Liver (tissue), 9 donors: ENCODE results near the gene KRTAP10-8. TPM values are rescaled to one million over a fixed set of nuclear protein-coding genes. Genes with fewer than 3 reads are reported as not detected.

Source experiments
- DNase-seq: peaks from one replicate; pipeline ENCODE4 v3.0.0-alpha.2; 2017; ENCODE audit warnings: low spot score
- H3K27ac ChIP-seq, 2 donors: one replicate each; pipeline ENCODE4 v1.7.0; 2013; ENCODE audit warnings: inconsistent platforms in 2 of 2, low read length in 2 of 2, control low read depth in 1 of 2, low read depth in 1 of 2, mild to moderate bottlenecking in 1 of 2
- H3K27me3 ChIP-seq, 4 donors: one replicate each; pipeline versions ENCODE4 v1.6.1 to v1.7.0; 2013; ENCODE audit warnings: low read length in 3 of 4, inconsistent platforms in 1 of 4, mild to moderate bottlenecking in 1 of 4, moderate library complexity in 1 of 4; ENCODE audit not compliant: control insufficient read depth in 4 of 4, insufficient read depth in 4 of 4
- H3K36me3 ChIP-seq, 4 donors: one replicate each; pipeline versions ENCODE4 v1.6.1 to v1.7.0; 2013; ENCODE audit warnings: low read length in 3 of 4, mild to moderate bottlenecking in 3 of 4, low read depth in 1 of 4, moderate library complexity in 1 of 4; ENCODE audit not compliant: control insufficient read depth in 4 of 4, insufficient read depth in 3 of 4
- H3K4me1 ChIP-seq, 4 donors: one replicate each; pipeline versions ENCODE4 v1.6.1 to v1.7.0; 2013; ENCODE audit warnings: low read length in 3 of 4, mild to moderate bottlenecking in 3 of 4, moderate library complexity in 1 of 4; ENCODE audit not compliant: control insufficient read depth in 4 of 4, insufficient read depth in 4 of 4
- H3K4me3 ChIP-seq, 3 donors: one replicate each; pipeline versions ENCODE4 v1.6.1 to v1.7.0; 2013; ENCODE audit warnings: low read length in 3 of 3, control low read depth in 1 of 3, low read depth in 1 of 3, mild to moderate bottlenecking in 1 of 3
- H3K9ac ChIP-seq, 2 donors: one replicate each; pipeline ENCODE4 v1.7.0; 2013; ENCODE audit warnings: low read length in 2 of 2, mild to moderate bottlenecking in 2 of 2, moderate library complexity in 2 of 2, control low read depth in 1 of 2, low read depth in 1 of 2
- H3K9me3 ChIP-seq, 4 donors: one replicate each; pipeline versions ENCODE4 v1.6.1 to v1.7.0; 2013; ENCODE audit warnings: low read length in 3 of 4; ENCODE audit not compliant: control insufficient read depth in 4 of 4
- GABPA ChIP-seq, 2 donors: IDR thresholded peaks in 1 of 2; conservative IDR thresholded peaks in 1 of 2; 2 replicates each; pipeline ENCODE4 v1.6.1; 2016; ENCODE audit warnings: antibody characterized with exemption in 2 of 2, mild to moderate bottlenecking in 1 of 2, moderate library complexity in 1 of 2
- HNF4A ChIP-seq, 2 donors: conservative IDR thresholded peaks; 2 replicates each; pipeline ENCODE4 v1.6.1; 2016; ENCODE audit warnings: antibody characterized with exemption in 2 of 2, mild to moderate bottlenecking in 2 of 2
- HNF4G ChIP-seq: IDR thresholded peaks from 2 replicates; pipeline ENCODE4 v1.6.1; 2016; ENCODE audit warnings: antibody characterized with exemption
- JUND ChIP-seq, 2 donors: IDR thresholded peaks; 2 replicates each; pipeline ENCODE4 v1.6.1; 2016; ENCODE audit warnings: antibody characterized with exemption in 2 of 2
- NR2F2 ChIP-seq: IDR thresholded peaks from 2 replicates; pipeline ENCODE4 v1.6.1; 2016; ENCODE audit warnings: antibody characterized with exemption
- RAD21 ChIP-seq, 2 donors: IDR thresholded peaks; 2 replicates each; pipeline ENCODE4 v1.6.1; 2016; ENCODE audit warnings: antibody characterized with exemption in 2 of 2, mild to moderate bottlenecking in 2 of 2
- RXRA ChIP-seq, 2 donors: IDR thresholded peaks; 2 replicates each; pipeline ENCODE4 v1.6.1; 2017 to 2018; ENCODE audit warnings: antibody characterized with exemption in 2 of 2, mild to moderate bottlenecking in 1 of 2
- SP1 ChIP-seq: IDR thresholded peaks from 2 replicates; pipeline ENCODE4 v1.6.1; 2018; ENCODE audit warnings: antibody characterized with exemption, mild to moderate bottlenecking
- WGBS: extraction: QIAGEN DNeasy Blood & Tissue Kit; methylation state at CpG from one replicate; pipeline ENCODE4 v1.1.7; 2013; 5-methylcytosine and 5-hydroxymethylcytosine counted together
- polyA plus RNA-seq, 2 donors: library from polyadenylated mRNA; stranded (reverse) in 1 of 2; unstranded in 1 of 2; fragments of 200-250 nt in 1 of 2; fragments of >200 nt in 1 of 2; fragmentation: Nextera tagmentation in 1 of 2; extraction: Ambion mirVana in 1 of 2; gene quantifications; one replicate each; pipeline versions ENCODE4 v1.2.1 to v1.2.3, GENCODE V29; 2013 to 2015
- total RNA-seq, 2 donors: library from RNA; depleted of rRNA; stranded (reverse); fragments of >200 nt; gene quantifications; one replicate each; pipeline ENCODE4 v1.2.3, GENCODE V29; 2014
- TF ChIP-seq, protein P1 (sequence below): fragments of 150-350 bp; IDR thresholded peaks from 2 replicates; pipeline ENCODE4 v1.5.1; 2017; ENCODE audit warnings: improper control_type of control experiment, low read depth, low read length; ENCODE audit not compliant: missing input control
- TF ChIP-seq, protein P2 (sequence below): IDR thresholded peaks from 2 replicates; pipeline ENCODE4 v1.6.1; 2016; ENCODE audit warnings: antibody characterized with exemption, mild to moderate bottlenecking
- TF ChIP-seq, protein P3 (sequence below): IDR thresholded peaks from 2 replicates; pipeline ENCODE4 v1.6.1; 2016; ENCODE audit warnings: antibody characterized with exemption
- TF ChIP-seq, protein P4 (sequence below): IDR thresholded peaks from 2 replicates; pipeline ENCODE4 v1.6.1; 2016; ENCODE audit warnings: antibody characterized with exemption
- donor health status: healthy.
- donor health status: healthy.
- donor health status: healthy.
- donor health status: healthy.
- donor health status: healthy.

Gene KRTAP10-8
- total and polyA plus RNA-seq, 4 donors, result not detected

DNA sequence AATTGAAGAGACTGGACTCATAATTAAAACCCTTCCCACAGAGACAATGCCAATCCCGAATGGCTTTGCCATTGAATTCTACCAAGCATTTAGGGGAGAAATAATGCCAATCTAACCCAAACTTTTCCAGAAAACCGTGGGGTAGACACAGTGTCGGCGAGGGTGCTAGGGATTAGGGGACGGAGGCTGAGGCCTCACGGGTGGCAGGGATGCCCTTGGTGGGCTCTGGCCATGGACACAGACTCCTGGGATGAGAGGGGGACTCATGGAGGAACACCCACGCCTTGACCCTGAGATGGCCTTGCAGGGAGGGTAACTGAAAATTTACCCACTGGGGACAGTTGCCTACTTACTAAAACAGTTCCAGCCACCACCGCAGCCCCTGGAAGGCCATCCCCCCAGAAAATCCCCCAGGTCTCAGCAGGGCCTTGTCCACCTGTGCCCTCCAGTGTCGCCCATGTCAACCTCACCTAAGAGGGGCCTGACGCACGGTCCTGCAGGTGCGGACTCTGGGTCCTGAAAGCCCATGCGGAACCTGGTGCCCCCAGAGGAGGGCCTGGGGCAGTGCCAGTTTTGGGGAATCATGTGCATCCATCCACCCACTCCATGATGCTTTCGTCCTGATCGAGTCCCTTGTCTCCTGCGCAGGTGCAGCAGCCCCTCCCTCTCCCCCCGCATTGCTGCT lies 33.4 kb upstream of the KRTAP10-8 start:
- Histone ChIP-seq H3K27ac (no peak overlapping the region), H3K9me3 (peaks cover 0 to 4% (median 2%) of the 10 kb centered on the region in 4 donors), H3K4me1 (peaks cover 0 to 13% (median 3%) of the 10 kb centered on the region in 4 donors), H3K9ac (no peak overlapping the region), H3K27me3 (no peaks in the 10 kb centered on the region), H3K4me3 (no peak overlapping the region), H3K36me3 (no peaks in the 10 kb centered on the region)
- peak; percentile 24 for DNase-seq
- TF ChIP-seq, protein P1, sequence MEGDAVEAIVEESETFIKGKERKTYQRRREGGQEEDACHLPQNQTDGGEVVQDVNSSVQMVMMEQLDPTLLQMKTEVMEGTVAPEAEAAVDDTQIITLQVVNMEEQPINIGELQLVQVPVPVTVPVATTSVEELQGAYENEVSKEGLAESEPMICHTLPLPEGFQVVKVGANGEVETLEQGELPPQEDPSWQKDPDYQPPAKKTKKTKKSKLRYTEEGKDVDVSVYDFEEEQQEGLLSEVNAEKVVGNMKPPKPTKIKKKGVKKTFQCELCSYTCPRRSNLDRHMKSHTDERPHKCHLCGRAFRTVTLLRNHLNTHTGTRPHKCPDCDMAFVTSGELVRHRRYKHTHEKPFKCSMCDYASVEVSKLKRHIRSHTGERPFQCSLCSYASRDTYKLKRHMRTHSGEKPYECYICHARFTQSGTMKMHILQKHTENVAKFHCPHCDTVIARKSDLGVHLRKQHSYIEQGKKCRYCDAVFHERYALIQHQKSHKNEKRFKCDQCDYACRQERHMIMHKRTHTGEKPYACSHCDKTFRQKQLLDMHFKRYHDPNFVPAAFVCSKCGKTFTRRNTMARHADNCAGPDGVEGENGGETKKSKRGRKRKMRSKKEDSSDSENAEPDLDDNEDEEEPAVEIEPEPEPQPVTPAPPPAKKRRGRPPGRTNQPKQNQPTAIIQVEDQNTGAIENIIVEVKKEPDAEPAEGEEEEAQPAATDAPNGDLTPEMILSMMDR, result no peak
- TF ChIP-seq, protein P2, sequence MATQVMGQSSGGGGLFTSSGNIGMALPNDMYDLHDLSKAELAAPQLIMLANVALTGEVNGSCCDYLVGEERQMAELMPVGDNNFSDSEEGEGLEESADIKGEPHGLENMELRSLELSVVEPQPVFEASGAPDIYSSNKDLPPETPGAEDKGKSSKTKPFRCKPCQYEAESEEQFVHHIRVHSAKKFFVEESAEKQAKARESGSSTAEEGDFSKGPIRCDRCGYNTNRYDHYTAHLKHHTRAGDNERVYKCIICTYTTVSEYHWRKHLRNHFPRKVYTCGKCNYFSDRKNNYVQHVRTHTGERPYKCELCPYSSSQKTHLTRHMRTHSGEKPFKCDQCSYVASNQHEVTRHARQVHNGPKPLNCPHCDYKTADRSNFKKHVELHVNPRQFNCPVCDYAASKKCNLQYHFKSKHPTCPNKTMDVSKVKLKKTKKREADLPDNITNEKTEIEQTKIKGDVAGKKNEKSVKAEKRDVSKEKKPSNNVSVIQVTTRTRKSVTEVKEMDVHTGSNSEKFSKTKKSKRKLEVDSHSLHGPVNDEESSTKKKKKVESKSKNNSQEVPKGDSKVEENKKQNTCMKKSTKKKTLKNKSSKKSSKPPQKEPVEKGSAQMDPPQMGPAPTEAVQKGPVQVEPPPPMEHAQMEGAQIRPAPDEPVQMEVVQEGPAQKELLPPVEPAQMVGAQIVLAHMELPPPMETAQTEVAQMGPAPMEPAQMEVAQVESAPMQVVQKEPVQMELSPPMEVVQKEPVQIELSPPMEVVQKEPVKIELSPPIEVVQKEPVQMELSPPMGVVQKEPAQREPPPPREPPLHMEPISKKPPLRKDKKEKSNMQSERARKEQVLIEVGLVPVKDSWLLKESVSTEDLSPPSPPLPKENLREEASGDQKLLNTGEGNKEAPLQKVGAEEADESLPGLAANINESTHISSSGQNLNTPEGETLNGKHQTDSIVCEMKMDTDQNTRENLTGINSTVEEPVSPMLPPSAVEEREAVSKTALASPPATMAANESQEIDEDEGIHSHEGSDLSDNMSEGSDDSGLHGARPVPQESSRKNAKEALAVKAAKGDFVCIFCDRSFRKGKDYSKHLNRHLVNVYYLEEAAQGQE, result no peak
- TF ChIP-seq GABPA (IDR thresholded peaks at IDR 0.05 in 1 of 2, conservative IDR thresholded peaks at IDR 0.05 in 1 of 2), result no peak
- no peak for TF ChIP-seq JUND (IDR thresholded peaks at IDR 0.05)
- no peak for TF ChIP-seq RAD21 (IDR thresholded peaks at IDR 0.05)
- TF ChIP-seq HNF4A (conservative IDR thresholded peaks at IDR 0.05), result no peak
- no peak for TF ChIP-seq HNF4G
- TF ChIP-seq, protein P3, sequence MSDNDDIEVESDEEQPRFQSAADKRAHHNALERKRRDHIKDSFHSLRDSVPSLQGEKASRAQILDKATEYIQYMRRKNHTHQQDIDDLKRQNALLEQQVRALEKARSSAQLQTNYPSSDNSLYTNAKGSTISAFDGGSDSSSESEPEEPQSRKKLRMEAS, result no peak
- TF ChIP-seq NR2F2, result no peak
- TF ChIP-seq SP1, result no peak
- no peak for TF ChIP-seq RXRA (IDR thresholded peaks at IDR 0.05)
- TF ChIP-seq, protein P4, sequence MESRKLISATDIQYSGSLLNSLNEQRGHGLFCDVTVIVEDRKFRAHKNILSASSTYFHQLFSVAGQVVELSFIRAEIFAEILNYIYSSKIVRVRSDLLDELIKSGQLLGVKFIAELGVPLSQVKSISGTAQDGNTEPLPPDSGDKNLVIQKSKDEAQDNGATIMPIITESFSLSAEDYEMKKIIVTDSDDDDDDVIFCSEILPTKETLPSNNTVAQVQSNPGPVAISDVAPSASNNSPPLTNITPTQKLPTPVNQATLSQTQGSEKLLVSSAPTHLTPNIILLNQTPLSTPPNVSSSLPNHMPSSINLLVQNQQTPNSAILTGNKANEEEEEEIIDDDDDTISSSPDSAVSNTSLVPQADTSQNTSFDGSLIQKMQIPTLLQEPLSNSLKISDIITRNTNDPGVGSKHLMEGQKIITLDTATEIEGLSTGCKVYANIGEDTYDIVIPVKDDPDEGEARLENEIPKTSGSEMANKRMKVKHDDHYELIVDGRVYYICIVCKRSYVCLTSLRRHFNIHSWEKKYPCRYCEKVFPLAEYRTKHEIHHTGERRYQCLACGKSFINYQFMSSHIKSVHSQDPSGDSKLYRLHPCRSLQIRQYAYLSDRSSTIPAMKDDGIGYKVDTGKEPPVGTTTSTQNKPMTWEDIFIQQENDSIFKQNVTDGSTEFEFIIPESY, result no peak
- WGBS, result 95% methylated on average over 17 of the region's 17 CpGs

DNA sequence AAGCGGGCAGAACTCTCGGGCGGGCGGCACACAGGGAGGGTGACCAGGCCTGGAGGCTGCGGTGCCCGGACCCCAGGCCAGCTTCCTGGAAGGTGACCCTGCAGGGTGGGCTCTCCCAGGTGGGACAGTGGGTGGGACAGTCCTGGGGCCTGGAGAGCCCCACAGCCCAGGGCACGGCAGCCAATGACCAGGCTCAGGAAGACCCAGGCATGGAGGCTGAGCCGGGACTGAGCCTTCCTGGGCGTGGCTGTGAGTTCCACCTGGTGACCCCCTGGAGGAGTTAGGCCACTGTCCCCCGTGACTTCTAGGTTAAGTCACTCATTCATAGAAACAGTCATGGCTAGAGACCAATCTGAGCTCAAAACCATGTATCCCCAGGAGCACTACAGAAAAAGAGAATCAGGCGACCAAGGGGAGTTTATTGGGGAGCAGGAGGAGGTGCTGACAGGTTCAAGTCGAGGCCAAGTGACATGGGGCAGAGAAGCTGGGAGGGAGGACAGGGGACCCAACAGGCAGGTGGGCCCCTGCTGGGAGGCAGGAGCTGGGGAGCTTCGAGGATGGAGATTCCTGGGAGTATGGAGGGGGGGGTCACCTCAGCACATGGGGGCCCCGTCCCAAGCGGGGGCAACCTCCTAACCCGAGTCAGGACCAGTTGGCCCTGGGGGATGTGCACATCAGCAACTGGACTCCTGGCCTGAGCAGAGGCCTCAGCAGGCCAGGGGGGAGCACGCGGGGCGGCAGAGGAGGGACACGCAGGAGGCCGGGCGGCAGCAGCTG lies 32.6 kb upstream of the KRTAP10-8 start:
- Histone ChIP-seq H3K36me3 (no peaks in the 10 kb centered on the region), H3K4me1 (peaks cover 0 to 13% (median 3%) of the 10 kb centered on the region in 4 donors), H3K9me3 (peaks cover 0 to 4% (median 2%) of the 10 kb centered on the region in 4 donors), H3K27ac (no peak overlapping the region), H3K4me3 (no peak overlapping the region), H3K9ac (no peak overlapping the region), H3K27me3 (no peaks in the 10 kb centered on the region)
- DNase-seq, result peak; percentile 14
- 84% methylated on average over 22 of the region's 22 CpGs for WGBS
- TF ChIP-seq, protein P2, result no peak
- TF ChIP-seq GABPA (IDR thresholded peaks at IDR 0.05 in 1 of 2, conservative IDR thresholded peaks at IDR 0.05 in 1 of 2), result no peak
